Hematopoietic multipotent progenitor cell (in vitro differentiated cells): ENCODE measurements around the gene DNAH8. TPM values are rescaled to one million over a fixed set of nuclear protein-coding genes. Genes with fewer than 3 reads are reported as not detected.
A peak's percentile ranks its signal among the peaks of the same experiment; 100 is the strongest.
"Not testable (repeated sequence)": the region's sequence is repeated elsewhere in the genome, so short reads cannot be mapped to it uniquely, and the experiment has no call there.

Source experiments
- DNase-seq, 3 donors: peaks; one replicate each; pipeline ENCODE4 v3.0.0-alpha.2; 2011 to 2015; ENCODE audit warnings: low read depth in 2 of 3, low spot score in 2 of 3
- total RNA-seq: library from RNA; depleted of rRNA; stranded (reverse); fragments of >200 nt; gene quantifications from one replicate; pipeline ENCODE4 v1.2.3, GENCODE V29; 2012

The DNAH8 gene
- total RNA-seq, 1 donor, result not detected

DNA sequence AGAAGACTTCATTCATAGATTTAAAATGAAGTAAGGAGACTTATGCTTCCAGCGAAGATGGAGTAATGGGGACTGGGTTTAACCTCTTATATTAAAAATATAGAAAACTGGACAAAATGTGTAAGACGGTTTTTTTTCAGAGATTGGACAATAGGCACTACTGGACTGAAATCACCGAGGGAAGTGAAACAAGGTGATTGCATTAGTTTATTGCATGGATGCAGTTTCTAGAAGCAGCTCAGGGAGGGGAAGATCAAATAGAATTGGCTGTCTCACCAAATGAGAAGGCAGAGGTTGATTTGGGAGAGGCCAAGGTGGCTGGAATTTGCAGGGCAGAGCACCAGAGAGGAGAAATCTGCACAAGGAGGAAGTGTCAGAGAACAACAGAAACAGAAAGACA, 162.6 kb downstream of the DNAH8 start:
- DNase-seq, result no peak

DNA sequence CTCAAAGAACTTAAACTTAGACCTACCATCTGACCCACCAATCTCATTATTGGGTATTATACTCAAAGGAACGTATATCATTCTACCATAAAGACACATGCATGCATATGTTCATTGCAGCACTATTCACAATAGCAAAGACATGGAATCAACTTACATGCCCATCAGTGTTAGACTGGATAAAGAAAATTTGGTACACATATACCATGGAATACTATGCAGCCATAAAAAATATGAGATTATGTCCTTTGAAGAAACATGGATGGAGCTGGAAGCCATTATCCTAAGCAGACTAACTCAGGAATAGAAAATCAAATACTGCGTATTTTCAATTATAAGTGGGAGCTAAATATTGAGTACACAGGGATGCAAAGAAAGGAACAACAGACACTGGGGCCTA, 167.0 kb downstream of the DNAH8 start:
- DNase-seq, result no peak

DNA sequence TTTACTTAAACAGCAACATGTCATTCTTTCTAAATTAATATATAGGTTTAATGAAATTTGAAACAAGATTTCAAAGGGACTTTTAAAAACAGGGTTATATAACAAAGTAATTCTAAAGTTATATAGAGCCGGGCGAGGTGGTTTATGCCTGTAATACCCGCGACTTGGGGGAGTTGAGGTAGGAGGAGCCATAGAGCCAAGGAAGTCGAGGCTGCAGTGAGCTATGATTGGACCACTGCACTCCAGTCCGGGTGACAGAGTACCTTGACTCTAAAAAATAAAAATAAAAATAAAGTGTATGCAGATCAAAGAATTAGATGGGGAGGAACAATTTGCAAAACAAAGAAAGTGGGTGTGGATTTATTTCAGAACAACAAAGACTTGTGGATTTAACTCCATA, 182.4 kb downstream of the DNAH8 start:
- DNase-seq, result no peak

DNA sequence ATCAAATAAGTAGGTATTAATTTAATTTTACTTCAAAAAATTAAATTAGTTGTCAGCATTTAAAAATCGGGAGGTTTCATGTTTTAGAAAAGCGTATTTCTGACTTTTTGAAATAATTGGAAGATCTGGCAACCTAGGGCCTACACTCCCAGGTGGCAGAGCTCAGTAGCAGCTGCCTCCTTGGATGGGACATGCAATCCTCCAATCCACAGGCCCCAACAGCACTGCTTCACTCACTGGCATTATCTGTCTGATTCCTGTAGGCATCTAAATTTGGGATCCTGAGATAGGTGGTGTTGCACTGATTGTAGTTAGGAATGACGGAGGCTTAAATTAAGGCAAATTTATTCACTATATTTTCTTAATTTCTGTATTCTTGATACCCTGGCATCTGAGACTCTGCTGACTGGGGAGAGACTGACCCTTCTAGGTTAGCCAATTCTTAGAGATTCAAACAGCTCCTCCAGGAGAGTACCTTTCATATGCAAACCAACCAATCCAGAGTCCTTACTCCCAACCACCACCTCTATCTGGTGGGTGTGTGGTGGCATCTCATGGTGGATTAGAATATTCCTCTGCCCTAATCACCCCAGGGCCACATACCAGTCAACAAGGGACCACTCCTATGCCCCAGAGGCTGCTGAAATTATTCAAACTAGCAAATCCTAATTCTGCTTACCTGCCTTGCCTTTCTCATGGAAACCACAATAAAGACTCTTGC, 186.9 kb downstream of the DNAH8 start:
- DNase-seq, result no peak

DNA sequence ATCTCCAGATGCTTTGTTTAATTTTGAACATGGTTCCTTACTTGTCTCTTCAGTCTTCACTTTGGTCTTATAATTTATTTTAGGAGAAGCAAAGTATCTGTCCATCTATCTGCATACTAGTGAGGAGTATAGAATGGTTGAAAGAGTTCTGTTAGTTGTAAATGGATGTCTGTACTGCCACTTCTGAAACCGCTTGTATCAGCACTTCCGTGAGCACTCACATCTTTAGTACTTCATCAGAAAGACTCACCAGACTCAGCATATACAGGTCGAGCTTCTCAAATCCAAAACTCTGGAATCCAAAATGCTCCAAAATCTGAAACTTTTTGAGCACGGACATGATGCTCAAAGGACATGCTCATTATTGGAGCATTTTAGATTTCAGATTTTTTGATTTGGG, 191.5 kb downstream of the DNAH8 start:
- no peak for DNase-seq

DNA sequence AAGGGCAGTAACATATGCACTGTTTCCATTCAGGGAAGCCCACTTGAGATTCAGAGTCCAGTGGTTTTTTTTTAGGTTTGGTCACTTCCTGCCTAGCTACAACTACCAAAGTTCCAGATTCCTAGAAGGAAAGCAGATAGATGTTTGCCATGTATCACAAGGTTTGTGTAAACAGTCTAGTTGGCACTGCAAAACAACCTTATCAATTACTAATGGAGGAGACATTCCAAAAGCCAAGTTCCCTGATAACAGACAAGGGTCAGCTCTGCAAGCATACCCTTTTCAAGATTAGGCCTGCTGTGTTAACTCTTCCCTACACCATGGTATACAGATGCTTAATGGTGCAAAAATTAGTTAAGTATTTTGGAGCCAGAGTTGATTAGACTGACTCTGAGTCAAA, 192.2 kb downstream of the DNAH8 start:
- DNase-seq, result no peak

DNA sequence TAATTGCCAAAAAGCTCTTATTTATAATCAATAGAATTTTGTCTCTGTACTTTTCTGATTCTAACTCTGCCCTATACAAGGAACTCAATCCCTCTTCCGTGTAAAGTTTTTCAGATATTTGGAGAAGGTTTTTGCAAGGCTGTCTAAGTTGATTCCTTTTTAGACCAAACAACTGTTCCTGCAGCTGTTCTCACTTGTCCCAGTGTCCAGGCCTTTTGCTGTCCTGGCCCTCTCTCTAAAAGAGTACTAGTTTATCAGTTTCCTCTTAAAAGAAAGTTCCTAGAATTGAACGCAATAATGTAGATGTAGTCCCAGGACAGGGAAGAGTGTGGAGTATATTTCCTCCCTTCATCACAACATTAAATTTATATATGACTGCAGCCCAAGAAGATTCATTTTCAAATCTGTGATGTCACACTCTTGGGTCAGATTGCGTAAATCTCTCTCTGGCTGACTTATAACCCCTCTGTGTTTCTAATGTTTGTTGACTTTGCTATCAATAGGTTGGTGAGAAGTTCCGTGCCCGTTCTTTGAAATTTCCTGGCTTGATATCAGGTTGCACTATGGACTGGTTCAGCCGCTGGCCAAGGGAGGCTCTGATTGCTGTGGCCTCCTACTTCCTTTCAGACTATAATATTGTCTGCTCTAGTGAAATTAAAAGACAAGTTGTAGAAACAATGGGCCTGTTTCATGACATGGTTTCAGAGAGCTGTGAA, 194.1 kb downstream of the DNAH8 start:
- no peak for DNase-seq

DNA sequence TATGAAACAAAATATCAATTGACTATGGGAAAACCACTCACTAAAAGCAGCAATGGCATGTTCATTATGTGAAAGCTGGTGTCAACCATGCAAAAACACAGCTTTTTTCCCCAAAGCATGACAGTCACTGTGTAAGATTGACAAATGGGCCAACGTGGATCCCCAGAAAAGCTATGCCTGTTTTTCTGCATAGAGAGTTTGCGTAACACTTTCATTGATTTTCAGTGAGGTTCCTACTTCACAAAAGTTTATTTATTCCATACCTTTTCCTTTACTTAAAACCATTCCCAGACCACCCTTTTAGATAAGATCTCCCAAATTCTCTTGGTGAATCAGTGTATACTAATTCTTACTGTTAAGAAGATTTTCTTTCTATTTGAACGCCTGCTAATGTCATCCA, 195.1 kb downstream of the DNAH8 start:
- DNase-seq, result no peak

DNA sequence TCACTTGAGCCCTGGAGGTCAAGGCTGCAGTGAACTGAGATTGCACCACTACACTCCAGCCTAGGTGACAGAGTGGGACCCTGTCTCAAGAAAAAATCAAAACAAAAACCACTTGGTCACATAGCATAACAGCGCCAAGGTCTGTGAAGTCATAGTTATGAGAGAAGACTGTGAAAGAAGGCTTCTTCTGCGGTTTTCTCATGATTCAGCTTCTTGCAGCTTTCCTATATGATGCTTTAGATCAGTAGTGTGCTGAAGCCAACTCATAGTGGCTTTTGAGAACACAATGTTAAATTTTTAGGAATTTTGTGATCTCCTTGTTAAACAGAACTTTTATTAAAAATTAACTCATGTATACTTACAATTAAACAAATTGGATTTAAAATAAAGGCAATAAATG, 197.3 kb downstream of the DNAH8 start:
- DNase-seq, result no peak

DNA sequence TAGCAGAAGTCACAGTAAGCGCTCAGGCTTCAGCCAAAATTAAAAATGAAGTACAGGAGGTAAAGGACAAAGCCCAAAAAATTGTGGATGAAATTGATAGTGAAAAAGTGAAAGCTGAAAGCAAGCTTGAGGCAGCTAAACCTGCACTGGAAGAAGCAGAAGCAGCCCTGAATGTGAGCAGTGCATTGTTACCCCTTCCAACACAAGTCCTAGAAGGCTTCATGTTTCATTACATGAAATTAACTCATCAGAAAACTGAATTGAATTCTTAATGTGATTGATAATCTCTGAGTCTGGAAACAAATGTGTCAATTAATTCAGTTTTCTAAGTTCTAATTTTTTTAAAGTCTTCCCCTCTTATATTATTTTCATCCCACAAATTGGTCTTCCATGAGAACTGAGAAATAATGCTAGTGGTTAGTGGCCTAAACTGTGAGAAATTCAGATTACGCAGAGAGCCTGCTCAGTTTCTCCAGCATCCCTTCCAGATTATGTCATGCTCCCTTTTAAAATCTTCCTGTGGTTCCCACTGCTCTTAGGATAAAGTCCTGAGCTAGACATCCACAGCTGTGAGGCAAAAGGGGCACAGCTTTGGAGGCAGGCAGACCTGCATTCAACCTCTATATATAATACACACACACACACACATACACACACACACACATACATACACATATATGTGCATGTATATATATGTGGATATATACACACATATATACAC, 200.3 kb downstream of the DNAH8 start:
- no peak for DNase-seq

DNA sequence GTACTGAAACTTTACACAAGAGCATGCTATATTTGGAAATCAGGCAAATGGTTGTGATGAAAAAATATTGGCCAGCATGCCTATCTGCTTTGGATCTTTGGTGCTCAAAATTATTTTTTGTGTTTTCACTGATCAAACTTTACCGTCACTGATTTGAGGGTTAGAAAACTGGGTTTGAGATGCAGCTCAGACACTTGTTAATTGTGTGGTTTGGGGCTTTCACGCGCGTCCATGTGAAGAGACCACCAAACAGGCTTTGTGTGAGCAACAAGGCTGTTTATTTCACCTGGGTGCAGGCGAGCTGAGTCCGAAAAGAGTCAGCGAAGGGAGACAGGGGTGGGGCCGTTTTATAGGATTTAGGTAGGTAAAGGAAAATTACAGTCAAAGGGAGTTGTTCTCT, 206.4 kb downstream of the DNAH8 start:
- DNase-seq, result not testable (repeated sequence)

DNA sequence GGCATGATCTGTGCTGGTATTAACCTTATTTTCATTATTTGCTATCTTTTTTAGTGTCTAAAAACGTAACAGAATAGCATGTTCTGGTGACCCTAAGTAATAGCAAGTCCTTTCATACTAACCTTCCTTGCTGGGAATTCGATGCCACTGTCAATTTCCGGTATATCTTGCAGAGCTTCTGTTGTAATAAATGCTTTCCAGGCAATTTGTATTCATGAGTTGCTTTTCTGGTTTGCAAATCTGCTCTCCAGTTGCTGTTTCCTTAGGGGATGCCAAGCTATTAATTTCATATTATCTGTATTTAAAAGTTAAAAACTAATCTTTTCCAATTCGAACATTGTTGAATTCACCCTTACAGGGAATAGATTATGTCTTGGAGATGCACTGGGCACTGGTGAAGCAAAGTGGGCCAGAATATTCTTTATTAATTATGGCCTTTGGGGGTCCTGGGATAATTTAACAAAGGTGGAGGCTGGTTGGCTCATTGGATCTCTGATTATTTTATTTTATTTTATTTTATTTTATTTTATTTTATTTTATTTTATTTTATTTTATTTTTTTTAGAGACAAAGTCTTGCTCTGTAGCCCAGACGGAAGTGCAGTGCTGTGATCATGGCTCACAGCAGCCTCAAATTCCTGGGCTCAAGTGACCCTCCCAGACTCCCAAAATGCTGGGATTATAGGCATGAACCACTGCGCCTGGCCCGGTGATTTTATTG, 209.8 kb downstream of the DNAH8 start:
- DNase-seq, result no peak

DNA sequence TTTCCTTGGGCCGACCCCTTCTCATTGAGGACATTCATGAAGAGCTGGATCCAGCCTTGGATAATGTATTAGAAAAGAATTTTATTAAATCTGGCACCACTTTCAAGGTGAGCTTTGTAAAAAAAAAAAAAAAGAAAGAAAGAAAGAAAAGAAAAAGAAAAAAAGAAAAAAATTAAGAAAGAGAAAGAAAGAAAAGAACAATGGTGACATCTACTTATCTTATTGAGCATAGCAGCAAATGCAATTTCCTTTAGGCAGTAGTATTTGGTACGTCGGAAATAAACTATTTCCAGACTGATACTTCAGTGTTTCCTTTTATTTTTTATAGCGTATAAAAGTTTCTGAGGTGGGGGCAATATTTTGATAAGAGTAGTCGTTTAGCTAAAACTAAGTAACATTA, 214.4 kb downstream of the DNAH8 start:
- DNase-seq, result no peak

DNA sequence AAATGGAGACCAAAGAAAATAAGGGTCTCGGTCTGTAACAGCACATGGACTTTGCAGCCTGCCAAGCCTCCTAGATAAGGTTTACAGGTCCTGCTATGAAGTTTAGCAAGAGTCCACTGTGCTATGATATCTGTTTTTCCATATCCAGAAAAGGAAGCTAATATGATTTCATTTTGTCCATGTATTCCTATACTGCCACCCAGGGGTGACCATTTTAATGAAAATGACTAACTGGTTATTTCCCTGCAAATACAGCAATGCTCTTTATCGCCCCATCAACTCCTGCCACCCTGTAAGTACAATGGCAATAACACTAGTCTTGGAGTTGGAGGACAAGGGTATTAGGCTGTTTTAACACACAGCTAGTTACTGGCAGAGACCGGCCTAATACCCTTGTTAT, 218.3 kb downstream of the DNAH8 start:
- DNase-seq, result peak in 2 of 3 donors; percentile 22 to 59

DNA sequence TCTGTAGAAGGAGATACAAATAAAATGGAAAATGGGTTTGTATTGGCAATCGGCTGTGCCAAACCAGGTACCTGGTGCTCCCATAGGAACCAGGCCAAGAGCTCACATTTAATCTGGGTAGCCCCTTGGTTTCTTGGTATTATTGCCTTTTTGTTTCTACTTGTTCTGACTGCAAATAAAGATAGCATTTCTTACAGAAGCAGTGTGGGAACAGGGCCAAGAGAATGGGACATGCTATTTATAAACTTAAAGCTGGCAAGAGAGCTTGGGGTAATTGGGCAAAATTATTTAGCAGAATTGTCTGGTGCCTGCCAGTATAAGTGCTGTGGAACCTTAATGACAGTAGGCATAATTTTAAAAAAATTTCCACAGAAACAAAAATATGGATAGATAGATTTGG, 219.9 kb downstream of the DNAH8 start:
- no peak for DNase-seq

DNA sequence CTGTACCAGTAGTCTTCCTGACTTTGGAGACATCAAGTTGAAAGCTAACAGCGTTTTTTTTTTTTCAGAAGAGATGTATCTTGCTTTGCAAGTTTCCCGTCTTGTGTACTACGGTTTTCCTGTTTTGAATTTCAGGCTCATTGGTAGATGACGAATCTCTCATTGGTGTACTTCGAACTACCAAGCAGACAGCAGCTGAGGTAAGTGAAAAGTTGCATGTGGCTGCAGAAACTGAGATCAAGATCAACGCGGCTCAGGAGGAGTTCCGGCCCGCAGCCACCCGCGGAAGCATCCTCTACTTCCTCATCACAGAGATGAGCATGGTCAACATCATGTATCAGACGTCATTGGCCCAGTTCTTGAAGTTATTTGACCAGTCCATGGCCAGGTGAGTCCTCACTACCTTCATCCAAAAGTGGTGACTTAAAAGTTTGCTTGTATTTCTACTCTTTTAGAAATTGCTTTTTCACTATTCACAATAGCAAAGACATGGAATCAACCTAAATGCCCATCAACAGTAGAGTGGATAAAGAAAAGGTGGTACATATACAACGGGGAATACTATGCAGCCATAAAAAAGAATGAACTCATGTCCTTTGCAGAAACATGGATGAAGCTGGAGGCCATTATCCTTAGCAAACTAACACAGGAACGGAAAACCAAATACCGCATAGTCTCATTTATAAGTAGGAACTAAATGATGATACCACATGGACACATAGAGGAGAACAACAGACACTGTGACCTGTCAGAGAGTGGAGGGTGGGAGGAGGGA, 222.9 kb downstream of the DNAH8 start:
- DNase-seq, result no peak

DNA sequence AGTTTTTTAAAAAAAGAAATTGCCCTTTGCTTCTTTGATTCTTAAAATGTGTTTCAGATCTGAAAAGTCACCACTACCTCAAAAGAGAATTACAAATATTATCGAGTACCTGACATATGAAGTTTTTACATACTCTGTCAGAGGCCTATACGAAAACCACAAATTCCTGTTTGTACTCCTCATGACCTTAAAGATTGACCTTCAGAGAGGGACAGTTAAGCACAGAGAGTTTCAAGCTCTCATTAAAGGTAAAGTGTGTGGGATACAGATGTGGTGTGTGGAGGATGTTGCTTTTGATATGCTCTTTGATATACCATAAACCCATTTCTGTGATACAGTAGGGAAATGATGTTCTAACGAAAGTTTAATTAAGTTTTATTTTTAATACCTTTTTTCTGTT, 223.6 kb downstream of the DNAH8 start:
- no peak for DNase-seq

DNA sequence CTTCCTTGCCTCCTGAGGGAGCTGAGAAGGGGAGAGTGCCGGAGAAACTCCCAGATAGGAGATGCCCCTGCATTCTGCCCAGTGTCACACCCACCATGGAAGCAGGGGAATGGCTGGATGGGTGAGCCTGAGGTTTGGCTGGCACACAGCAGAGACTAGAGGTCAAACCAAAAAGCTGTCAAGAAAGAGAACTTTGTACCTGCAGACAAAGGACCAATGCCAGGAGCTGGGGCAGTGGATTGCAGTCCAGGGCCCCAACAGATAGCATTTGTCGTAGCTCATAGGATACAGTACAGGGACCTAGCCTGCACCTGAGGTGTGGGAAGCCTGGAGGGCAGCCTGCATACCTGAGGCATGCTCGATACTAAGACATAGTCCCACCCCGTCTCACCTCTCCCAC, 227.3 kb downstream of the DNAH8 start:
- DNase-seq, result no peak

DNA sequence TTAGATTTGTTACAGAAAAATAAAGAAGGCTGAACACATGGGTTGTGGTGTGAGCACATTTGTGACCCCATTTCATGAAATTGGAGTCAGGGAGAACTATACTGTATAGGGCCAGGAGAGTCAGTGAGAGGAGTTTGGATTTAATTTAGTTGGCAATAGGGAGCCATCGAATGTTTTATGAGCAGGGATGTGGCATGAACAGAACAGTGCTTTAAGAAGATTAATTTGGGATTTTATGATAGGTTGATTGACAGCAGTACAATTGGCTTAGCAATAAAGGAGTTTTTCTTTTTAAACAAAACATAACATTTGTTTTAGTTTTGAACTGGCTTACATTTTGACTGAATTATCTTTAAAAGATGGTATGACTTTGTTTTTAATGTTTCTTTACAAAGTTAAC, 227.9 kb downstream of the DNAH8 start:
- DNase-seq, result no peak

DNA sequence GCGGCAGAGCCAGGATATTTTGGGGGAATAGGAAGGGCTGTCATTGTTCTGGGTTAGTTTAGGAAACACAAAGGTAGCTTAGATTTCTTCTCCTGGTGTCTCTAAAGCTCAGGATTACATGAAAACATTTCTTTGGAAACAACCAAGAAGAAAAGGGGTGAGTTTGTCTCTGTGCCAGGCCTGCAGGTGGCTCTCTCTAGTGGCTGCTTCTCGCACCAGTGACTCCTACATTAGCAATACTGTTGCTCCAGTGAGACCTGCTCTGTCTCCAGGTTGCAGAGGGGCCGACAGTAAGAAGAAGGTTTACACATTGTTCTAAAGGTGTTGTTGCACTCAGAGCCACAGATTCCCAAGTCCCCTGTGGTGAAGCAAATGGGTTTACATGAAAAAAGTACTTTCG, 228.9 kb downstream of the DNAH8 start:
- no peak for DNase-seq
